ENCODE results near the gene UPP2. TPM values are rescaled to one million over a fixed set of nuclear protein-coding genes. Genes with fewer than 3 reads are reported as not detected.

The UPP2 gene
- total RNA-seq, 1 experiment from 2014 or later: not detected

- intact Hi-C loops (cut with micrococcal nuclease): no loop called here
- ChIA-PET POLR2A (interaction anchor here (0.6 to 2.3 kb wide), 3 partner anchors 10 to 20 kb away, joined by 3 to 7 read pairs (median 3); no protein-coding TSS in a partner anchor), CTCF (interaction anchor here (1.2 kb wide), 1 partner anchor 652 kb away, joined by 3 read pairs; no protein-coding TSS in a partner anchor)
- no peaks in the 10 kb centered on the region for H3K9me3 Mint-ChIP-seq (ENCODE audit: unreplicated experiment)
- no peaks in the 10 kb centered on the region for H3K36me3 Mint-ChIP-seq (ENCODE audit: insufficient read depth, unreplicated experiment)
- no peak overlapping the region for H3K4me3 Mint-ChIP-seq (ENCODE audit: unreplicated experiment)
- no TSS peak for BruUV-seq (replicated peaks)
- H3K4me1 Mint-ChIP-seq (ENCODE audit: insufficient read depth, unreplicated experiment): peaks cover 6% of the 10 kb centered on the region
- TF ChIP-seq CTCF (IDR thresholded peaks at IDR 0.05; ENCODE audit: unreplicated experiment): no peak
- H3K27ac Mint-ChIP-seq (ENCODE audit: low read depth, unreplicated experiment): no peak overlapping the region
- no peaks in the 10 kb centered on the region for H3K27me3 Mint-ChIP-seq (ENCODE audit: insufficient read depth, unreplicated experiment)
- DNase-seq (ENCODE audit: unreplicated experiment): no peak
Measured at GRCh38 chr2:158102446-158102845, 770 bp downstream of the UPP2 start.

DNA sequence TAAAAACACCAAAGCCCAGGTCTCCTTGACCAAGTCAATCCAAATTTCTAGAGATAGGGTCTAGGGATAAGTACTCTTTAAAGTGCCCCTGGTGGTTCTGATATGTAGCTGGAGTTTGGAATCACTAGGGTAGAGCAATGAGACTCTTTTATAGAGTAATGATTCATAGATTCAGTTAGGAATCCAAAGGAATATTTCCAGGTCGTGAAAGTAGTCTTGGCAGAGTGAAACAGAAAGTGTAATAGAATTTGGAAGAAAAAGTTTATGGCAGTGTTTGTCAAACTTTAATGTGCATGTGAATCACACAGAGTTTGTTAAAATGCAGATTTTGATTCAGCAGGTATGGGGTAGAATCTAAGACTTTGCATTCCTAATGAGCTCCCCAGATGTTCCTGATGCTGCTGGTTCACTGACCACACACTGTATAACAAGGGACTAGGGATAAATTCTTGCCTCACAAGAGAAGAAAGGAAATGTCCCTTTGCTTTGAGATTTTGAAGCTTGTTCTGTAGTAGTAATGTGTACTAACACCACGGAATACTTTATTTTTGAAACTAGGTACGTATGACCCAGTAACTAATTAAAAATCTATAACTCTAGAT lies 1.8 kb downstream of the UPP2 start:
- no peak for DNase-seq (ENCODE audit: unreplicated experiment)
- Mint-ChIP-seq H3K36me3 (ENCODE audit: insufficient read depth, unreplicated experiment) (no peaks in the 10 kb centered on the region), H3K4me3 (ENCODE audit: unreplicated experiment) (no peak overlapping the region), H3K27ac (ENCODE audit: low read depth, unreplicated experiment) (no peak overlapping the region), H3K9me3 (ENCODE audit: unreplicated experiment) (no peaks in the 10 kb centered on the region), H3K4me1 (ENCODE audit: insufficient read depth, unreplicated experiment) (peaks cover 6% of the 10 kb centered on the region), H3K27me3 (ENCODE audit: insufficient read depth, unreplicated experiment) (no peaks in the 10 kb centered on the region)
- intact Hi-C loops (cut with micrococcal nuclease): no loop called here
- POLR2A ChIA-PET: interaction anchor here (1.0 kb wide), 1 partner anchor 10 kb away, joined by 3 read pairs; no protein-coding TSS in a partner anchor
- no TSS peak for BruUV-seq (replicated peaks)
- no peak for TF ChIP-seq CTCF (IDR thresholded peaks at IDR 0.05; ENCODE audit: unreplicated experiment)
- CTCF ChIA-PET: interaction anchor here (0.7 kb wide), 1 partner anchor 80 kb away, joined by 3 read pairs; no protein-coding TSS in a partner anchor

GRCh38 chr2:158104903-158105302 lies 3.2 kb downstream of the UPP2 start:
- no peak overlapping the region for H3K27ac Mint-ChIP-seq (ENCODE audit: low read depth, unreplicated experiment)
- intact Hi-C loops (cut with micrococcal nuclease): no loop called here
- no TSS peak for BruUV-seq (replicated peaks)
- H3K9me3 Mint-ChIP-seq (ENCODE audit: unreplicated experiment): no peaks in the 10 kb centered on the region
- no peaks in the 10 kb centered on the region for H3K4me1 Mint-ChIP-seq (ENCODE audit: insufficient read depth, unreplicated experiment)
- no peak overlapping the region for H3K4me3 Mint-ChIP-seq (ENCODE audit: unreplicated experiment)
- POLR2A ChIA-PET: interaction anchor here (1.7 kb wide), 1 partner anchor 10 kb away, joined by 5 read pairs; no protein-coding TSS in a partner anchor
- TF ChIP-seq CTCF (IDR thresholded peaks at IDR 0.05; ENCODE audit: unreplicated experiment): no peak
- no peaks in the 10 kb centered on the region for H3K36me3 Mint-ChIP-seq (ENCODE audit: insufficient read depth, unreplicated experiment)
- CTCF ChIA-PET: interaction anchor here (0.9 to 1.1 kb wide), 2 partner anchors 25 to 83 kb away, joined by 3 read pairs; no protein-coding TSS in a partner anchor
- no peak for DNase-seq (ENCODE audit: unreplicated experiment)
- no peaks in the 10 kb centered on the region for H3K27me3 Mint-ChIP-seq (ENCODE audit: insufficient read depth, unreplicated experiment)

- no peaks in the 10 kb centered on the region for H3K27me3 Mint-ChIP-seq (ENCODE audit: insufficient read depth, unreplicated experiment)
- POLR2A ChIA-PET: interaction anchor here (0.9 to 2.1 kb wide), 2 partner anchors 9 to 12 kb away, joined by 3 to 7 read pairs; partner anchors contain the start of gene UPP2
- H3K9me3 Mint-ChIP-seq (ENCODE audit: unreplicated experiment): no peaks in the 10 kb centered on the region
- H3K4me3 Mint-ChIP-seq (ENCODE audit: unreplicated experiment): no peak overlapping the region
- no peak overlapping the region for H3K27ac Mint-ChIP-seq (ENCODE audit: low read depth, unreplicated experiment)
- no peak for DNase-seq (ENCODE audit: unreplicated experiment)
- H3K4me1 Mint-ChIP-seq (ENCODE audit: insufficient read depth, unreplicated experiment): no peaks in the 10 kb centered on the region
- TF ChIP-seq CTCF (IDR thresholded peaks at IDR 0.05; ENCODE audit: unreplicated experiment): no peak
- intact Hi-C loops (cut with micrococcal nuclease): no loop called here
- H3K36me3 Mint-ChIP-seq (ENCODE audit: insufficient read depth, unreplicated experiment): no peaks in the 10 kb centered on the region
- CTCF ChIA-PET: interaction anchor here (0.6 kb wide), 1 partner anchor 485 kb away, joined by 3 read pairs; no protein-coding TSS in a partner anchor
- BruUV-seq (replicated peaks): no TSS peak
Measured at GRCh38 chr2:158112992-158113391, 11.3 kb downstream of the UPP2 start.

All from MCF 10A (cell line).